Prostate gland (tissue), 2 donors: Measurements from ENCODE around the gene OCSTAMP.

Source experiments
- POLR2A ChIP-seq: fragments of 450-650 bp; IDR thresholded peaks from one replicate; pipeline ENCODE4 v1.6.1; 2016; ENCODE audit warnings: antibody characterized with exemption, mild to moderate bottlenecking
- POLR2AphosphoS5 ChIP-seq: sonication (generic); formaldehyde crosslinking; IDR thresholded peaks from one replicate; pipeline ENCODE4 v1.6.1; 2017; ENCODE audit warnings: antibody characterized with exemption
- TF ChIP-seq, protein P1 (sequence below), 4 experiments: fragments of 200-600 bp in 2 of 4; fragments of 450-650 bp in 2 of 4; sonication (generic) in 2 of 4; IDR thresholded peaks; 1 replicate in 3 of 4; 2 replicates in 1 of 4; pipeline ENCODE4 v1.5.1; 2016 to 2019; ENCODE audit warnings: antibody characterized with exemption in 4 of 4, mild to moderate bottlenecking in 2 of 4, moderate library complexity in 2 of 4

- no peak for TF ChIP-seq POLR2A
- TF ChIP-seq, protein P1, sequence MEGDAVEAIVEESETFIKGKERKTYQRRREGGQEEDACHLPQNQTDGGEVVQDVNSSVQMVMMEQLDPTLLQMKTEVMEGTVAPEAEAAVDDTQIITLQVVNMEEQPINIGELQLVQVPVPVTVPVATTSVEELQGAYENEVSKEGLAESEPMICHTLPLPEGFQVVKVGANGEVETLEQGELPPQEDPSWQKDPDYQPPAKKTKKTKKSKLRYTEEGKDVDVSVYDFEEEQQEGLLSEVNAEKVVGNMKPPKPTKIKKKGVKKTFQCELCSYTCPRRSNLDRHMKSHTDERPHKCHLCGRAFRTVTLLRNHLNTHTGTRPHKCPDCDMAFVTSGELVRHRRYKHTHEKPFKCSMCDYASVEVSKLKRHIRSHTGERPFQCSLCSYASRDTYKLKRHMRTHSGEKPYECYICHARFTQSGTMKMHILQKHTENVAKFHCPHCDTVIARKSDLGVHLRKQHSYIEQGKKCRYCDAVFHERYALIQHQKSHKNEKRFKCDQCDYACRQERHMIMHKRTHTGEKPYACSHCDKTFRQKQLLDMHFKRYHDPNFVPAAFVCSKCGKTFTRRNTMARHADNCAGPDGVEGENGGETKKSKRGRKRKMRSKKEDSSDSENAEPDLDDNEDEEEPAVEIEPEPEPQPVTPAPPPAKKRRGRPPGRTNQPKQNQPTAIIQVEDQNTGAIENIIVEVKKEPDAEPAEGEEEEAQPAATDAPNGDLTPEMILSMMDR (IDR thresholded peaks at IDR 0.05) = no peak
- no peak for TF ChIP-seq POLR2AphosphoS5
Measured at GRCh38 chr20:46564241-46564957, 13.9 kb upstream of the OCSTAMP start.
